COLO829 (cell line): Measurements from ENCODE around the gene SSBP3.

Experiments used
- DNase-seq: peaks from one replicate; pipeline ENCODE4 v3.0.0; 2012; ENCODE audit warnings: low spot score

SSBP3 gene

DNA sequence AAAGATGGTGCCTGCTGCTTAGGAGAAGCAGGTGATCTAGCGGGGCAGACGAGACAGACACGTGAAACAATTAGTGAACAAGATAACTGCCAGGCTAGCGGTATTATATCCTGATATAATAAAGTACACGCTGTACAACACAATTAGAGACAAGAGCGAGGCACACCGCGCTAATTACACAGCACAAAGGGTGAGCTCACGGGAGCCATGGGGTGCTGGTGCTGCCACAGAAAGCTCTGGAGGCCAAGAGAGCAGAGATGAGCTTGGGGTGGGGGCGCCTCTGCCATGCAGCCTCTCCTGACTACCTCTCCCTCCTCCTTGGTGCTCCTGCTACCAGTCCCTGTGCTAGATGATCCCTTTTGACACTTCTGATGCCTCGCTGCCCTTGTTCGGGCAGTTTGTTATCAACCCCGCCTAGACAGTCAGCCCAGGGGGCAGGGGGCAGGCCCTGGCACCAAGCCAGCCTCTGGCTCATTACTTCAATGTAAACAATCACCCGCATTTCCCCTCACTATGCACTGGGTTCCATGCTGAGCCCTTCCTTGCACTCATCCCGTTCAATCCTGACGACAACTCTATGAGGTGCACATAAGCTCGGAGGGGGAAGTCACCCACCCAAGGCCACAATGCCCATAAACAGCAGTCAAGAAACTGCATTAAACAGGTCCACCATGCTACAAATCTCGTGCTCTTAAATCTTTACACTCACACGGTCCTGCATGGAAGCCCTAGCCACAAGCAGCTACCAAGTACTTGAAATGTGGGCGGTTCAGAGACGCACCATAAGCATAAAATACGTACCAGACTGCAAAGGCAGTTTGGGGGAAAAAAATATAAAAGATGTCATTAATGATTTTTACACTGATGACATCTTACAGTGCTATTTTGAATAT, 103.0 kb downstream of the SSBP3 start:
- DNase-seq: no peak

DNA sequence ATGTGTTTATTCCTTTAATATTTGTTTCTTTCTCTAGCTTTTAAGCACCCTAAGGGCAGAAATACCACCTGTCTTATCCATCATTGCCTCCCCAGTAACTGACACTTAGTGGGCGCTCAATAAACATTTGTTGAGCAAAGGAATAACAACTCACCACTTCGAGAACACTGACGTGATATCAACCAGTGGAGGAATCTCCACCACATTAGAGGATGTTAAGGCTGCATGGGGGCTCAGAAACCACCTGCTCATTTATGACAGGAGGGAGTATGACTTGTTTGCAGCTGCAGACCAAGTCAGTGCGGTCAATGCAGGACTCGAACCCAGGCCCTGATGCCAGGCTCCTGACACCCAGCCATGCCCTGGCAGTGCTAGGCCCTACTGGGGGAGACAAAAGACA, 103.6 kb downstream of the SSBP3 start:
- no peak for DNase-seq

DNA sequence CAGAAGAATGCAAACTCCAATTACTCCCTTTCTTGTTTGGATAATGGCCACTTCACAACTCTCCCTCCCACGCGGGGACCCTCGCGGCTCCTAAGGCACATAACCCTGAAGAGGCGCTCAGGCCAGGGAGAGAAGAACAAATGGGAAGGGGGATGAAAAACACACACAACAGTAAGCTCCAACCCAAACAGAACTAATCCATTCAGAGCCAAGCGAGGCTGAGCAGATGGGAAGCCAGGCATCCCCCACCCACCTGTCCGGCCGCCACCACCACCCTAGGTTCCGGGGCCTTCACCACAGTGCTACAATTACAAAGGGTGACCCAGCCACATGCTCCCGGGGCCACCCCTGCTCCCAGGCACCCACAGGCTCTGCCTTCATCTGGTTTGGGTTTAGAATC, 104.7 kb downstream of the SSBP3 start:
- no peak for DNase-seq

DNA sequence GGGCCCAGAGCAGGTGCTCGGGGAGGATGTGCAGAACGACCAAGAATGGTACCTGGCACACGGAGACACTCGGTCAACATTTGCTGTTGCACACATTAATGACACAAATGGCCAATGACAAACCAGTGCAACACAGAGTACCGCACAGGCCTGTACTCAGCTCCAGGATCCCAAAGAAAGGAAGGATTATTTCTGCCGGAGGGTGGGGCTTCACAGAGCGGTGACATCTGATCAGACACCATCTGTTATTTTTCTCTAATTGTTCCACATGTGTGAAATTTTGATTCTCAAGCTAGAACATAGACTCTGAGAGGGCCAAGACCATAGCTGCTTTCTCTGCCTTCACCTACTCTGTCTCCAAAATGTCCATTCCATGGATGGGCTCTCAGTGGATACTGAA, 105.8 kb downstream of the SSBP3 start:
- DNase-seq: no peak

DNA sequence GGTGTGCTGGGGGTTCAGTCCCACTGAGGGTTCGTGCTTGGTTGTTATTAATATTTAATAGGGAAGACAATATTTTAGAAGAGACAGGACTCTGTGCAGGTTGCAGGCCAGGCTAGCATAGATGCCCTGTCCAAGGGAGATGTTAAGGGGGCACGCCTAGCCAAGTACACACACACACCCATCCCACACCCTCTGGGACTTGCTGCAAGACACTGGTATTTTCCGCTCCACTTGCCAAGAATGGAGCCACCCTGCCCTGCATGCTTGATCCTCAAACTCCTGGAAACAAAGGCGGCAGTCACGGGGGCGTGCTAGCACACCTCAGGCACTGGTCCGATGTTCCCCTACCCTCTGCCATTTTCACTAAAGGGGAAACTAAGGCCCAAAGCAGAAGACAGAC, 107.2 kb downstream of the SSBP3 start:
- no peak for DNase-seq

DNA sequence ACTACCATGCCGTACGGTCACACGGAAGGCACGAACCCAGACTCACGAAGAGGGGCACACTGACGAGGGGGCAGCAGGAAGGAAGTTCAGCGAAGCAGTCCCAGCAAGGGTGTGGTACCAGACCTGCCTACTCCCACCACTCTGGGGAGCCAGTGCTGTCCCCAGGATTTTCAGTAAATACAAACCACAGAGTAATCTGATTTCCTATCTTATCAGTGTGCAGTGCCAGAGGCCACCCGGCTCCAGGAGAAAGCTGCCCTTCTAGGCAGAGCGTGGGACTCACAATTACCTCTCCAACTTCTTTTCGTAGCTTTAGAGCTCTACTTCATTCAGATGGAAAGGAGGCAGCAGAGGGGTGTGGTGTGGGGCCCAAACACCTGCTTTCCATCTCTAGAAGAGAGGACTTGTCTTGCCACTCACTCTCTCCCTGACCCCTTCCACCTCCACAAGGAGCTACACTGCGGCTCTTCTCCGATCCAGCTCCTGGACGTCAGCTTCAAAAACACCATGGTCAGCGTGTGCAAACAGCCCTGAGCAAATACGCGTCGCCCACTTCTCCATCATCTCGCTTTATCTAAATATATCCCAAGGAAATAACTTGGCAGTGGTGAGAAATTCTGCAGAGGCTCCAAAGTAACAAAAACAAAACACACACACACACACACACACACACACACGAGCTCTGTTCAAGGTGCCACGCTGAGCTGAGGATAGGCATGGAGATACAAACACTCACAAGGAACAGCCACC, 107.7 kb downstream of the SSBP3 start:
- no peak for DNase-seq

DNA sequence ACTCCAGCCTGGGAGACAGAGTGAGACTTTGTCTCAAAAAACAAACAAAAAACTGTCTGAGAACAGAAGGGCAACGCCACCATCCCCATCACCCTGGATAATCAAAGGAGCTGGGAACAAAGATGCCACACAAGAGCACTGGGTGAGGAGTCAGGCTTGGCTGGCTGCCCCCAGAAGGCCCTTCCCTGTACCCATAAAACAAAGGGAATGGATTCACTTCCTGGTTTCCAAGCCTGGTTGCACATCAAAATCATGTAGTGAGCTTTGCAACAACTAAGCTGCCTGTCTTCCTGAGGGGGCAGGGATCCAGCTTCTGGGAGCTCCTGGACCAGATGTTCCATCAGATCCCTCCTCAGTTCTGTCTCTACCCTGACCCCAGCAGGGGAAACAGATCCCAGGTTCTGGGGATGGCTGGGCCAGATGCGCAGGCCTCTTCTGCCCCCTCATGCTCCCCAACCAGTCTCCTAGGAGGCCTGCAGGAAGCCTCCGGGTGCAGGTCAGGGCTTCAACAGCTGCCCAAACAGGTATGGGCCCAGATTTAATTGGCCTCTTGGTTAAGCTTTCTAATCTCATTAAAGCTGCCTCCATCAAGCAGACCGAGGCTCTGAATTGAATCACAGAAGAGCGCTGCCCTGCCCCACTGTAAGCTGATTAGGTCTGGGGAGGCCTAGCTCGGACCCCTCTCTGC, 108.5 kb downstream of the SSBP3 start:
- peak; percentile 57 for DNase-seq

DNA sequence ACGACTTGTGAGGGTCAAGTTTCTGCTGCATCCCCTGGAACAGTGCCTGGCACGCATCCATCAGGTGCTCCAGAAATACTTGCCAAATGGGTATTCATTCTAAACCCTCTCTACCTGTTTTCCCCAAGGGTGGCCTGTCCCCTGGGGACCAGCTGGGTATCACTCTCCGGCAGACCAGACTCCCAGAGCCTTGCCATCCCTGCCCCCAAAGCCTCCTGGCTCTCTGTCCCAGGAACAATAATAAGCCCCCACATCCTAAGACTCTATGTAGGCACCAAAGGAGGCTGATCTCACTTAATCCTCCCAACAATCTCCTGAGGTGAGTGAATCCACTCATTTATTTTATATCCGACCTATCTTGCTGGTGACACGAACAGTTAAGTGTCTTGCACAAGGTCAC, 109.5 kb downstream of the SSBP3 start:
- no peak for DNase-seq

DNA sequence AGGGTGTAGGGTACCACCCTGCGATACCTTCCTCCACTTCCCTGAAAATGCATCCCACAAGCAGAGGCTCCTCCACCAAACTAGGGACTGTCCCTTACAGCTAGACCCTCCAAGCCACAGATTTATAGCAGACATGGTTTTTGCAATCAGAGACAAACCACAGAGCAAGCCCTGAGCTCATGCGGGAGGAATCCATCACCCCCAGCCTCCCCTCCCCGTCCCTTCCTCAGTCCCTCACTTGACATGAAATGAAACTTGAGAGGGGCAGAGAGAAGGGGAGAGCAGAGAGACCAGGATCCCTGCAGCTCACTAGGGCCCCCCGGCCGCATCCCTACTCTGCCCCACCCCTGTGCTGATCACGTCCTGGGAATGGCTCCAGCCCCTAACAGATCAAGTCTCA, 111.3 kb downstream of the SSBP3 start:
- no peak for DNase-seq

DNA sequence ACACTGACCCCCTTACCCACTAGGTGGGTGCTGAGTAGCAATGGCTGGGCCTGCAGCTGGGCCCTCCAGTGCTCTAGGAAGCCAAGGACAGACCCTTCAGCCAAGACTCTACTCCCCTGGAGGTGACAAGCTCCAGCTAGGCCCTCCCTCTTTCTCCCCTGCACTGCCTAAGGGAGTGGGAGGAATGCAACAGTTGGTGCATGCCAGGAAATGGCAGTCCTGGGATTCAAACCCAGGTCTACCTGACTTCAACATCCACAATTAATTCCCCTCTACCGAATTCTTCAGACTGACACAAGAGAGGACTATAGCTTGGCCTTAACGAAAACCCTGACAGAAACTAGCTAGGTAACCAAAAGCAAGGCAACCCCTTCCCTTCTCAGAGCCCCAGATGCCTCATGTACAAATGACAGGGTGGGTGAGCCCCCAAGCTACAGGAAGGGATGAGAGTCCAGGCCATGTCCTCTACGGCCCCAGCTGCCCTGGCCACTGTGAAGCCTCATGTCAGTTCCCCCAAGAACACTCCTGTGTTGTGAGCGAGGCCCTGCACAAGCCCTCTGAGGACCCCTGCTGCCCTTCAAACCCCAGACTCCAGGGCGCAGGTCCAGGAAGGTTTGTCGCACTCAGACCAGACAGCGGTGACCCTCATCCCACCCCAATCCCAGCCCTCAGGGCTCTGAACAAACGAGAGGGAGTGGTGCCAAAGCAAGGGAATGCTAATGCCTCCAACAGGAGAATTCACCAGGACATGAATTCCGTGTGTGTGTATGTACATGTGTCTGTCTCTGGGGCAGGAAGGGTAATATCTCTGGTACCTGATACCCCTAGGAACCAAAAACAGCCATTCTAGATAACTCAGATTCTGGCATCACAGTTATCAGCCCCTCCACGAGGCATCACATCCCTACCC, 113.9 kb downstream of the SSBP3 start:
- no peak for DNase-seq

DNA sequence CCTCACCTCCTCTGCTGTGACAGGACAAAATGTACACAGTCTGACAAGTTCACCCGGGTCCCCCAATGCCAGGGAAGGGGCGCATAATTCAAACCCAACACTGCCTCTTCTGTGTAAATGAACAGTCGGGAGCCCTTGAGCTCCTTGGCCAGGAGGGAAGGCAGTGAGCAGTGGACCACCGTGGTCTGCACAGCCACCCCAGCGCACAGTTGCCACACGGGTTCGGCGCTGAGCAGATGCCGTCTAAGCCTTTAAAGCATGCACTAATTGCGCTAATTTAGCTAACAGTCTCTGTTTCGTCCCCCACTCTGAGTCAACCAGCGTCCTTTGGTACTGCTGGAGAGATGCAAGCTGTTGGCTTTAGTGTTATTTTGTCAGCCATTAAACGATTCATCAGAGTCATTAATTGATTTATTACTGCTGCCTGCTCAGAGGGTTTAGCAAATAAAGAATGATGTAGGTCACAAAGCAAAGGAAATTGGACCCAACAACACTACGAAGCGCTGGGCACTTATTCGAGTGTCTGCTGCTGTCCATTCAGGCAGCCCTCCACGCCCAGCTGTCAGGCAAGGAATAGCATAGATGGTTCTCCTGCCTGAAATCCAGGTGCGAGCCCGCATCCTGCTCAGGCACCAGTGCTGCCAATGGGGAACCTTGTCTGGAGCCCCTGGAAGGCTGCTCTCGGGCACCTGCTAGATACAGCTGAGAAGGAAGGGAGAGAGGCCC, 114.8 kb downstream of the SSBP3 start:
- DNase-seq: no peak

DNA sequence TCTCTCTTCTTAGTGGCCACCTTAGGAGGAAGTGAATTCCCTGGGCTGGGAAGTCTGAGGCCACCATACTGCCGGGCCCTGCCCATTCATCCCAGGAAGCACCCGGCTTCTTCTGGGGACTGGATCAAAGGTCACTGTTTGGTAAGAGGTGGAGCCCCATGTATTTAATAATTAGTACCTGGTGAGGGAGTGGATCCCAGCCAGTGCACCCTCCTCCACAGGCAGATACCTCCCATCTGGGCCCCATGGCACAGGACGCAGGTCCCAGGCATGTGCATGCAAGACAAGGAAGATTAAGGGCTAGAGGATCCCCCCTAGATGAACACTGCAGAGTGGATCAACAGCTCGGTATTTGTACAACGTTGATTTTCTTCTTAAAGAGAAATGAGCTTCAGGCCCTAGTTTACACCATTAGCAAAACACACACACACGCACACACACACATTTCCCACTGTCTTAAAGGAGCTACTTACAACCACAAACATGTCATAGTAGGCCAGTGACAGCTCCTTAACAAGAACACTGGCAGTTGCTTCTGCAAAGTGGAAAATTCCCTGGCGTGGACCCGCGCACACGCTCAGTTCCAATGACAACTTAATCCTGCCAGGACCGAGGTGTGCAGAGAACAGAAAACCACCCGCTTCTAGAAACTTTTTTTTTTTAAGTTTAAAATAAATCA, 115.5 kb downstream of the SSBP3 start:
- DNase-seq: no peak

DNA sequence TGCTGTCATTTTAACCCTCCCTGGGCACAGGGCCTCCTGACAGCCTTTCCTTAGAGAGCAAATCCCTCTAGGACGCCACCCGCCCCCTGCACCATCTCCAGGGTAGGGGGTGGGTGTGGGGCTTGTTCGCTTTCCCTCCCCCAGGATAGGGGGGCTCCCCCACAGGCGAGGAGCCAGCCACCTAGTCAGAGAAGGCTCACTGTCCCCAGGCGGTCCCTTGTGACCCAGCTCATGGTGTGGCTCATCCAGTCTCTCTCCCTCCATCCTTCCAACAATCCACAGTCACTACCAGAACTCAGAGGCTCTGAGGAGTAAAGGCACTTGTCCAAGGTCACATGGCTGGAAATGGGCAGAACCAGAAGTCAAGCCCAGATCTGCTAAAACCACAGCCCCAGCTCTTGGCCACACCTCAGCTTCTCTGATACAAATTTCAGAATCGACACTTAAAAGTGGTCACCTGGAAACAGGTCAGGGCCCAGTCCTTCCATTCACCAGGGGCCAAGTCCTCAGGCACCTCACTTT, 116.4 kb downstream of the SSBP3 start:
- no peak for DNase-seq

DNA sequence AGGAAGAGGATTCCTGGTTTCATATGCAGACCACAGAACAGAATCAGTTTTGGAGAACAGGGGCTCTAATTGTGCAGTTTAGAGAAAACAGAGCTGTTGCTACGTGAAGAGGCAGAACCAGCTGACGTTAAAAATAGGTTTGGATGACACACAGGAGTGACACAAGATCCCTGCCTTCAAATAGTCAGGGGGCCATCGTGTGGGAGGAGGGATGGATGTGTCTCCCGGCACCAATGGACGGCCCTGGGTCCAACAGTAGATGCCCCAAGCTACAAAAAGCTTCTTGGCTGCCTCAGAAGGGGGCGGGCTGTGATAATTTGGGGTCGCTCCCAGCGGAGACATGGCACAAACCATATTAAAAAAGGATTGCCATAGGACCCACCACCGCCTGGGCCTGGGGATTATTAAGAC, 118.4 kb downstream of the SSBP3 start:
- peak; percentile 36 for DNase-seq

DNA sequence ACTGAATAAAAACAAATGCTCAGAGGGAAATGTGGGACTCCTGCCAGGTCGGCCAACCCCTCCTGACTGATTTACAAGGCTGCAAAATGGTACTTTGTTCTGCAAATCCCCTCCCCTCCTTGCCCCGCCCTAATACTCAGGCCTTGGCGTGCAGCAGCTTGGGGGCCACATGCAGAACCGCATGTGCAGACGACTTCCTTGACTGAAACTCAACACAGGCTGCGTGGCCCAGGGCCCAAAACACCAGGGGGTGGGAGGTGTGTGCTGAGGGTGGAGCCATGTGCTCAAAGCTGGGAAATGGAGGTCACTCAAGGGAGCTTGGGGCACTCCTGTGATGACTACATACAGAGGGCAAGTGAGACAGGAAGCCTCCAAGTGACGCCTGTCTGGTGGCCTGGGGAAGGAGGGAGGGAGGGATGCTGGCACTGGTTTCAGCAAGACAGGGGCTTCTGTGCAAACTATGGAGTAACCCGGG, 119.0 kb downstream of the SSBP3 start:
- peak; percentile 82 for DNase-seq

DNA sequence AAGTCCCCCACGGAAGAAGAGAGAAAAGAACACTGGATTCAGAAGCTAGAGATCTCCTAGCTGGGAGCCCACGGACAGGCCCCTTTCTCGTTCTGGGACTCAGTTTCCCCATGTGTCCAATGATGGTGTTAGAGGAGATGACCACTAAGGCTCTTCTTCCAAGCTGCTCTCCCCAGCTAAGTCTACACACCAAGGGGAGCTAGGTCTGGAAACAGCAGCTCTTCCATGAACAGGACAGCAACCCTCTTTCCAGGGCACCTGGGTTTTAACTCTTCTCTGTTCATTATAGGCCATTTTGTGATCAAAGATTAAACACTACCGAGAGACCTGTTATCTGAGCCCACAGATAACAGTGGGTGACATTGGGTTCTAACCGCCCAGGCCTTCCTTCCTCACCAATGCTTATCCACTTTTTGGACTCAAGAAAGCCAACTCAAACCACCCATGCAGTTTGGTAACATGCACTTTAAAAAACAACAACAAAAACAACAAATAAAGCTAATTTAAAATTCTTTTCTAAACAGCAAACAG, 120.3 kb downstream of the SSBP3 start:
- no peak for DNase-seq

DNA sequence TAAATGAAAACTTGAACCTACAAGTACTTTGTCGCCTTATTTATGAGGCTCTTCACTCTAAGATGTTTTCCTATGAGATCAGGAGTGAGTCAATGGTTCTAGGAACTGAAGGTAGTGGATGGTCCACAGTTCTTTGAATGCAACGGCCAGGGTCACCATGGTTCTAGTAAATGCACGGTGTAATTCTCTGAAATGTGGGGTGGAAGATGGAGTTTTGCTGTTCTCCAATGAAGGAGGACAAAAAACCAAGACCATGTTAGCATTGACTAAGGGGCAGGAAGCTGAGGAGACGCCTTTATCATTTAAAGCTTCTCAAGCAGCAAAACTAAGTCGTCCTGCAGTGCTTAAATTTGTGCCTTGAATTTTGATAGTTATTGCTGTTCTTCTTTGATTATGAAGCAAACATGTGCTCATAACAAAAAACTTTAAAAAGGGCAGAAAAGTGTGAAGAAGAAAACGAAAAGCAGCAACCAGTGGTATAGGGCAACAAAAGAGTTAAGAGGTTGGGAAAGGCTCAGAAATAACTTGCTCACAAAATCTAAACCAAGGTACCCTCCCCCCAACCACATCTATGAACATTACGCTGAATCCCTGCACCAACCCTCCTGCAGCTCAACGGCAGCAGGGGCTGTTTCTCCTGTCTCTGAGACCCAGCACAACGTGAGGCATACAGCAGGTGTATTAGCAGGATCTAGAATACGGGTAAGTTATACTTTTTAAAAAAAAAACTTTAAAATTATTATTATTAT, 121.2 kb downstream of the SSBP3 start:
- DNase-seq: no peak

DNA sequence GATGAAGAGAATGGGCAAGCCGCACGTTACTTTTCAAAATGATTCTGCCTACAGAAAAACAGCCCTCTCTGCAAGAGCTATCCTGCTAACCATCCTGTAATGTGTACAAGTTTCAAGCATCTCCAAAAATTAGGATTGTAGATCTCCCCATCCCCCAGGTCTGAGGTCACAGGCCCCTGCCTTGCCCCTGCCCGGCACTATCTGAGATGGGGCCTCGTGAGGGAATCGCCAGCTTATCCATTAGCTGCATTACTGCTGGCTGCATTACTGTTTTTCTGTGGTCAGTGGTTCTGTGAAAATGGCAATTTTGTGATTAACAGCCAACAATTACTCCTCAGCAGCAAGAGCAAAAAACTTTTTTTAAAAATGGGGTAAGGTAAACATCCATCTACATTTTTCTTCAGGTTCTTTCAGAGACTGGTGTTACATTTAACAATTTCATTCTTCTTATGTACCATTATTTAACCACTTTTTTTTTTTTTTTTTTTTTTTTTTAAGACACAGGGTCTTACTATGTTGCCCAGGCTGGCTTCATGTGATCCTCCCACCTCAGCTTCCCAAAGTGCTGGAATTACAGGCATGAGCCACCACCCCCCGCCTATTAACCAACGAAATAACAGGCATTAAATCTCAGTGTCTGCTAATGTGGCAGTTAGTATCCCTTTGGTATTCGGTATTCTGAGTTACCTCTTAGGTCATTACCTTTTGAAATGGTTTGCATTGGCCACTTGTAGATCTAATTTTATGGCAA, 122.4 kb downstream of the SSBP3 start:
- no peak for DNase-seq
